HepG2 (cell line): ENCODE results near the gene PRR30. TPM values are rescaled to one million over a fixed set of nuclear protein-coding genes. Genes with fewer than 3 reads are reported as not detected.

Experiments used
- ATAC-seq: fragments of 200-7000 bp; cut with Tn5 transposase; 3 replicates; pipeline ENCODE4 v1.9.1; 2020; ENCODE audit warnings: mild to moderate bottlenecking, moderate library complexity
- BruUV-seq: library from RNA; stranded (reverse); fragments of 400-500 nt; replicated peaks from 2 replicates; lab custom pipeline; 2021; lab: Mats Ljungman, UMichigan
- CTCF ChIA-PET: fragments of 300-600 bp; formaldehyde crosslinking; extraction: SDS; loops from one replicate; lab custom pipeline; 2021; ENCODE audit warnings: low total read pairs, inconsistent platforms, low intra/inter-chr PET ratio; lab: Yijun Ruan, JAX
- POLR2A ChIA-PET: fragments of 350-600 bp; sonication (Branson Sonifier 250); formaldehyde crosslinking; loops from one replicate; lab custom pipeline; 2020; ENCODE audit warnings: antibody characterized with exemption, inconsistent platforms; lab: Yijun Ruan, JAX
- DNase-seq: peaks from one replicate; pipeline ENCODE4 v3.0.0-alpha.2; 2015; ENCODE audit warnings: low spot score
- FAIRE-seq: peaks from 3 replicates; lab custom pipeline; 2011; peaks lifted over from hg19 to GRCh38; lab: Jason Lieb, UNC
- H2AFZ ChIP-seq: one replicate; pipeline ENCODE4 v1.6.1; 2011; ENCODE audit warnings: low read length, inconsistent platforms
- H3K27ac ChIP-seq: fragments of 300-600 bp; 3 replicates; pipeline ENCODE4 v1.8.0; 2011; ENCODE audit warnings: mixed run types, mild to moderate bottlenecking, mixed read lengths, low read length, inconsistent platforms; ENCODE audit not compliant: insufficient read depth; ENCODE audit errors: extremely low read length
- H3K27me3 ChIP-seq, 2 experiments: fragments of 200-600 bp in 1 of 2; 2 replicates in 1 of 2; 3 replicates in 1 of 2; pipeline versions ENCODE4 v1.6.0 to v1.8.0; 2011; ENCODE audit warnings: low read length in 2 of 2, mild to moderate bottlenecking in 2 of 2, moderate library complexity in 2 of 2, inconsistent platforms in 1 of 2; ENCODE audit not compliant: insufficient read depth in 2 of 2, control insufficient read depth in 1 of 2
- H3K36me3 ChIP-seq, 2 experiments: fragments of 200-600 bp in 1 of 2; replicated peaks in 1 of 2; 2 replicates in 1 of 2; 3 replicates in 1 of 2; pipeline versions ENCODE4 v1.5.1 to v1.8.0; 2011; ENCODE audit warnings: low read length in 2 of 2, inconsistent platforms in 1 of 2; ENCODE audit not compliant: insufficient read depth in 2 of 2, control insufficient read depth in 1 of 2
- H3K4me1 ChIP-seq: 2 replicates; pipeline ENCODE4 v1.5.1; 2012; ENCODE audit warnings: low read length, inconsistent platforms; ENCODE audit not compliant: insufficient read depth
- H3K4me2 ChIP-seq: 2 replicates; pipeline ENCODE4 v1.6.0; 2011; ENCODE audit warnings: low read depth, low read length, inconsistent platforms
- H3K4me3 ChIP-seq, 3 experiments: fragments of 200-600 bp in 1 of 3; sonication (generic), shearing (Covaris generic) in 1 of 3; replicated peaks in 1 of 3; 2 replicates each; pipeline ENCODE4 v1.5.1; 2011 to 2016; ENCODE audit warnings: low read length in 3 of 3, inconsistent platforms in 2 of 3, low read depth in 2 of 3, mild to moderate bottlenecking in 2 of 3, control low read depth in 1 of 3, mixed read lengths in 1 of 3; ENCODE audit not compliant: insufficient read depth in 1 of 3
- H3K79me2 ChIP-seq: one replicate; pipeline ENCODE4 v1.6.1; 2011; ENCODE audit warnings: low read length, inconsistent platforms; ENCODE audit not compliant: insufficient read depth
- H3K9ac ChIP-seq: 2 replicates; pipeline ENCODE4 v1.6.0; 2011; ENCODE audit warnings: mild to moderate bottlenecking, low read depth, low read length, inconsistent platforms; ENCODE audit not compliant: insufficient read depth
- H3K9me3 ChIP-seq: 2 replicates; pipeline ENCODE4 v1.5.1; 2012; ENCODE audit warnings: mild to moderate bottlenecking, low read length
- H4K20me1 ChIP-seq: 2 replicates; pipeline ENCODE4 v1.6.0; 2011; ENCODE audit warnings: inconsistent platforms, mild to moderate bottlenecking, low read length, moderate library complexity; ENCODE audit not compliant: insufficient read depth
- CAMTA2 ChIP-seq: sonication (generic); formaldehyde crosslinking; IDR thresholded peaks from 2 replicates; pipeline ENCODE4 v1.4.0; 2020; ENCODE audit warnings: mild to moderate bottlenecking, missing genetic modification reagents, borderline replicate concordance
- CERS6 ChIP-seq: sonication (generic); formaldehyde crosslinking; IDR thresholded peaks from 2 replicates; pipeline ENCODE4 v1.5.0; 2020; ENCODE audit warnings: missing genetic modification reagents
- CREBL2 ChIP-seq: sonication (generic); formaldehyde crosslinking; IDR thresholded peaks from 2 replicates; pipeline ENCODE4 v1.8.1; 2023; ENCODE audit warnings: missing genetic modification reagents, mild to moderate bottlenecking, borderline replicate concordance
- FIP1L1 ChIP-seq: fragments of 200-400 bp; formaldehyde crosslinking; IDR thresholded peaks from 2 replicates; pipeline ENCODE4 v1.6.1; 2018; ENCODE audit warnings: low read depth, mild to moderate bottlenecking, low read length, moderate library complexity, borderline replicate concordance; ENCODE audit not compliant: insufficient read depth
- HIC2 ChIP-seq: sonication (generic); formaldehyde crosslinking; IDR thresholded peaks from 2 replicates; pipeline ENCODE4 v1.9.0; 2022; ENCODE audit warnings: low read depth, missing genetic modification reagents
- IRX3 ChIP-seq: sonication (generic); formaldehyde crosslinking; IDR thresholded peaks from 2 replicates; pipeline ENCODE4 v1.8.1; 2023; ENCODE audit warnings: mild to moderate bottlenecking, low read depth, missing genetic modification reagents, borderline replicate concordance
- MAX ChIP-seq: IDR thresholded peaks from 2 replicates; pipeline ENCODE4 v1.6.1; 2012; ENCODE audit warnings: inconsistent platforms
- MIER3 ChIP-seq: IDR thresholded peaks from 2 replicates; pipeline ENCODE4 v1.6.1; 2016; ENCODE audit warnings: missing compliant biosample characterization, borderline replicate concordance
- MTERF4 ChIP-seq: sonication (generic); formaldehyde crosslinking; IDR thresholded peaks from 2 replicates; pipeline ENCODE4 v1.8.0; 2023; ENCODE audit warnings: mild to moderate bottlenecking, missing genetic modification reagents
- MXI1 ChIP-seq: IDR thresholded peaks from 3 replicates; pipeline ENCODE4 v1.6.1; 2012; ENCODE audit warnings: low read depth, low read length, inconsistent platforms, borderline replicate concordance
- SIN3A ChIP-seq: IDR thresholded peaks from 2 replicates; pipeline ENCODE4 v1.6.1; 2011; ENCODE audit warnings: low read depth, mild to moderate bottlenecking, control low read depth, low read length, borderline replicate concordance
- TARDBP ChIP-seq: sonication (generic); formaldehyde crosslinking; IDR thresholded peaks from 2 replicates; pipeline ENCODE4 v1.8.0; 2022; ENCODE audit warnings: mild to moderate bottlenecking, missing genetic modification reagents
- TOPORS ChIP-seq: sonication (generic); formaldehyde crosslinking; IDR thresholded peaks from 2 replicates; pipeline ENCODE4 v1.8.0; 2023; ENCODE audit warnings: mild to moderate bottlenecking, missing genetic modification reagents
- ZFP36L1 ChIP-seq: sonication (generic); formaldehyde crosslinking; IDR thresholded peaks from 2 replicates; pipeline ENCODE4 v1.8.0; 2022; ENCODE audit warnings: mild to moderate bottlenecking, missing genetic modification reagents, moderate library complexity
- ZFP41 ChIP-seq: sonication (generic); formaldehyde crosslinking; IDR thresholded peaks from 2 replicates; pipeline ENCODE4 v1.4.0; 2020; ENCODE audit warnings: mild to moderate bottlenecking, missing genetic modification reagents, borderline replicate concordance
- ZSCAN21 ChIP-seq: sonication (generic); formaldehyde crosslinking; IDR thresholded peaks from 2 replicates; pipeline ENCODE4 v1.8.0; 2022; ENCODE audit warnings: mild to moderate bottlenecking, missing genetic modification reagents, moderate library complexity, borderline replicate concordance
- WGBS: methylation state at CpG from one replicate; pipeline ENCODE4 v1.1.6; 2017; ENCODE audit warnings: low lambda C conversion rate; 5-methylcytosine and 5-hydroxymethylcytosine counted together
- in situ Hi-C: cut with HindIII; loops from 2 replicates; pipeline ENCODE4 v1.10.0; 2017; ENCODE audit warnings: low pct_unique_long_range_greater_than_20kb; ENCODE audit not compliant: extremely low pct_ligation_motif_present
- intact Hi-C: fragments of 100-400 bp; cut with micrococcal nuclease; formaldehyde crosslinking; loops from one replicate; pipeline ENCODE4 v1.10.0; 2022; ENCODE audit not compliant: unreplicated experiment
- polyA plus RNA-seq, 8 experiments: library from polyadenylated mRNA; depleted of rRNA in 3 of 8; stranded (reverse) in 7 of 8; unstranded in 1 of 8; fragments of >200 nt; fragmentation: Illumina TruSeq in 4 of 8; extraction: Trizol in 4 of 8; gene quantifications; 2 replicates each; pipeline versions ENCODE4 v1.2.1 to v1.2.3, GENCODE V29; 2011 to 2016; ENCODE audit warnings: low read depth in 4 of 8, missing spikeins in 1 of 8, mixed read lengths in 1 of 8; ENCODE audit not compliant: insufficient read depth in 1 of 8
- total RNA-seq, 5 experiments: library from RNA; depleted of rRNA; stranded (reverse); fragments of >200 nt; fragmentation: Illumina TruSeq; extraction: Trizol; gene quantifications; 2 replicates each; pipeline ENCODE4 v1.2.3, GENCODE V29; 2016; ENCODE audit warnings: low read depth in 1 of 5

PRR30 gene
- total and polyA plus RNA-seq, 2 of the 13 experiments (the other 11 are each of a cell fraction or from before 2014, with no cell fraction given): not detected

GRCh38 chr2:27133195-27133875 lies 5.9 kb downstream of the PRR30 start:
- H3K9me3 ChIP-seq: no peaks in the 10 kb centered on the region
- peak overlapping the region; percentile 92 to 100 (median 96) for H3K4me3 ChIP-seq
- in situ Hi-C loops: no loop called here
- DNase-seq: no peak
- ATAC-seq: no peak
- FAIRE-seq: no peak
- peaks cover 3 to 6% of the 10 kb centered on the region in 2 experiments; a peak in 2 of 5 replicates for H3K27me3 ChIP-seq
- H2AFZ ChIP-seq: no peak overlapping the region
- peaks cover 20 to 34% of the 10 kb centered on the region in 2 experiments for H3K36me3 ChIP-seq
- H3K4me1 ChIP-seq: peaks cover 44% of the 10 kb centered on the region
- H4K20me1 ChIP-seq: no peaks in the 10 kb centered on the region; the same call in 1 of the 2 replicates
- H3K4me2 ChIP-seq: peak overlapping the region; percentile 96
- peaks cover 22% of the 10 kb centered on the region for H3K79me2 ChIP-seq
- peak overlapping the region; percentile 98 for H3K9ac ChIP-seq
- WGBS: 43% methylated on average over 14 of the region's 14 CpGs
- POLR2A ChIA-PET: interaction anchor here (0.9 to 3.6 kb wide), 23 partner anchors 9 to 130 kb away, joined by 3 to 76 read pairs (median 7); partner anchors contain the start of genes ABHD1, AGBL5, ATRAID and CGREF1
- peak overlapping the region; percentile 72 for H3K27ac ChIP-seq
- intact Hi-C loops: no loop called here
- CTCF ChIA-PET: interaction anchor here (1.8 kb wide), 1 partner anchor 58 kb away, joined by 10 read pairs; no protein-coding TSS in a partner anchor
- BruUV-seq: TSS peak; percentile 56
- TF ChIP-seq SIN3A (0 out of 2 replicates have a peak, but pooled peaks have one; percentile 51), ZSCAN21 (CRISPR knock-in tag) (peak; percentile 20; the same call in 1 of the 2 replicates), CERS6 (CRISPR knock-in tag) (no peak), TARDBP (CRISPR knock-in tag) (no peak), MIER3 (CRISPR knock-in tag) (peak; percentile 17; the same call in 1 of the 2 replicates), CAMTA2 (CRISPR knock-in tag) (no peak), MTERF4 (CRISPR knock-in tag) (0 out of 2 replicates have a peak, but pooled peaks have one; percentile 9), MXI1 (0 out of 3 replicates have a peak, but pooled peaks have one; percentile 9), CREBL2 (CRISPR knock-in tag) (no peak), MAX (peak; percentile 21; the same call in 1 of the 2 replicates), TOPORS (CRISPR knock-in tag) (0 out of 2 replicates have a peak, but pooled peaks have one; percentile 1), ZFP36L1 (CRISPR knock-in tag) (0 out of 2 replicates have a peak, but pooled peaks have one; percentile 24), FIP1L1 (0 out of 2 replicates have a peak, but pooled peaks have one; percentile 14), ZFP41 (CRISPR knock-in tag) (no peak), IRX3 (CRISPR knock-in tag) (no peak), HIC2 (CRISPR knock-in tag) (0 out of 2 replicates have a peak, but pooled peaks have one; percentile 4)
